H9 (cell line): ENCODE measurements around the gene HOXC12. TPM values are rescaled to one million over a fixed set of nuclear protein-coding genes. Genes with fewer than 3 reads are reported as not detected.

ENCODE experiments used
- DNase-seq: peaks from one replicate; pipeline ENCODE4 v3.0.0-alpha.2; 2017
- H2AFZ ChIP-seq: one replicate; pipeline ENCODE4 v1.6.1; 2013; ENCODE audit warnings: mild to moderate bottlenecking, low read length, control low read depth, moderate library complexity
- H2AK5ac ChIP-seq: 2 replicates; pipeline ENCODE4 v1.6.1; 2013; ENCODE audit warnings: low read length, control low read depth, mixed read lengths; ENCODE audit not compliant: insufficient read length
- H2BK120ac ChIP-seq: one replicate; pipeline ENCODE4 v1.6.1; 2013; ENCODE audit warnings: low read depth, mild to moderate bottlenecking, low read length, control low read depth, inconsistent platforms; ENCODE audit not compliant: poor library complexity, severe bottlenecking
- H2BK12ac ChIP-seq: 2 replicates; pipeline ENCODE4 v1.6.1; 2013; ENCODE audit warnings: low read length, control low read depth, mixed read lengths, low read depth; ENCODE audit not compliant: insufficient read length
- H2BK15ac ChIP-seq: 2 replicates; pipeline ENCODE4 v1.6.1; 2013; ENCODE audit warnings: low read depth, low read length, control low read depth
- H2BK20ac ChIP-seq: one replicate; pipeline ENCODE4 v1.6.1; 2013; ENCODE audit warnings: low read depth, mild to moderate bottlenecking, low read length, control low read depth, inconsistent platforms; ENCODE audit not compliant: poor library complexity, severe bottlenecking
- H2BK5ac ChIP-seq: 2 replicates; pipeline ENCODE4 v1.6.1; 2013; ENCODE audit warnings: low read length, control low read depth, mixed read lengths; ENCODE audit not compliant: insufficient read length
- H3K14ac ChIP-seq: 2 replicates; pipeline ENCODE4 v1.6.1; 2013; ENCODE audit warnings: low read length, control low read depth; ENCODE audit not compliant: insufficient read depth
- H3K18ac ChIP-seq: 2 replicates; pipeline ENCODE4 v1.6.1; 2013; ENCODE audit warnings: low read depth, mild to moderate bottlenecking, mixed read lengths, low read length, control low read depth; ENCODE audit not compliant: insufficient read length
- H3K23ac ChIP-seq: 2 replicates; pipeline ENCODE4 v1.6.1; 2013; ENCODE audit warnings: low read length, control low read depth, mixed read lengths, low read depth; ENCODE audit not compliant: insufficient read length
- H3K23me2 ChIP-seq: 2 replicates; pipeline ENCODE4 v1.6.1; 2013; ENCODE audit warnings: low read depth, mild to moderate bottlenecking, mixed read lengths, low read length, control low read depth; ENCODE audit not compliant: insufficient read length, poor library complexity, severe bottlenecking
- H3K27ac ChIP-seq: 2 replicates; pipeline ENCODE4 v1.5.1; 2013; ENCODE audit warnings: low read length, control low read depth, mixed read lengths, low read depth; ENCODE audit not compliant: insufficient read length
- H3K27me3 ChIP-seq: 2 replicates; pipeline ENCODE4 v1.6.1; 2013; ENCODE audit warnings: low read length, control low read depth, inconsistent platforms; ENCODE audit not compliant: insufficient read depth
- H3K4ac ChIP-seq: 2 replicates; pipeline ENCODE4 v1.6.1; 2013; ENCODE audit warnings: low read depth, mild to moderate bottlenecking, control low read depth, inconsistent platforms, low read length, moderate library complexity
- H3K4me1 ChIP-seq: 2 replicates; pipeline ENCODE4 v1.6.1; 2013; ENCODE audit warnings: low read length, control low read depth, inconsistent platforms; ENCODE audit not compliant: insufficient read depth
- H3K4me2 ChIP-seq: 2 replicates; pipeline ENCODE4 v1.6.1; 2013; ENCODE audit warnings: low read length, control low read depth, mixed read lengths; ENCODE audit not compliant: insufficient read length, insufficient read depth
- H3K56ac ChIP-seq: 2 replicates; pipeline ENCODE4 v1.6.1; 2013; ENCODE audit warnings: low read depth, mild to moderate bottlenecking, mixed read lengths, low read length, control low read depth; ENCODE audit not compliant: insufficient read length
- H3K79me1 ChIP-seq: 2 replicates; pipeline ENCODE4 v1.6.1; 2013; ENCODE audit warnings: low read depth, mild to moderate bottlenecking, moderate library complexity, low read length, control low read depth, inconsistent platforms; ENCODE audit not compliant: insufficient read depth, poor library complexity, severe bottlenecking
- H3K79me2 ChIP-seq: 2 replicates; pipeline ENCODE4 v1.6.1; 2013; ENCODE audit warnings: low read length, control low read depth, inconsistent platforms; ENCODE audit not compliant: insufficient read depth
- H3K9ac ChIP-seq: 2 replicates; pipeline ENCODE4 v1.6.1; 2013; ENCODE audit warnings: low read length, control low read depth, mixed read lengths; ENCODE audit not compliant: insufficient read length; ENCODE audit errors: extremely low read depth
- H3K9me3 ChIP-seq: one replicate; pipeline ENCODE4 v1.6.1; 2013; ENCODE audit warnings: low read depth, low read length, inconsistent platforms; ENCODE audit not compliant: control insufficient read depth
- H3T11ph ChIP-seq: one replicate; pipeline ENCODE4 v1.6.1; 2013; ENCODE audit warnings: mild to moderate bottlenecking, low read length, control low read depth, inconsistent platforms
- H4K20me1 ChIP-seq: one replicate; pipeline ENCODE4 v1.6.1; 2013; ENCODE audit not compliant: control insufficient read depth, insufficient read length, insufficient read depth
- H4K5ac ChIP-seq: 2 replicates; pipeline ENCODE4 v1.6.1; 2013; ENCODE audit warnings: low read depth, mild to moderate bottlenecking, mixed read lengths, low read length, control low read depth; ENCODE audit not compliant: insufficient read length
- H4K8ac ChIP-seq: replicated peaks from 2 replicates; pipeline ENCODE4 v1.6.1; 2013; ENCODE audit warnings: low read length, control low read depth, mixed read lengths, low read depth; ENCODE audit not compliant: insufficient read length
- H4K91ac ChIP-seq: 2 replicates; pipeline ENCODE4 v1.6.1; 2013; ENCODE audit warnings: low read depth, mild to moderate bottlenecking, moderate library complexity, mixed read lengths, low read length, control low read depth; ENCODE audit not compliant: insufficient read length
- H3K27ac Mint-ChIP-seq, 3 experiments: 2 replicates in 2 of 3; 3 replicates in 1 of 3; pipeline ENCODE4 v1.8.0; 2020 to 2021; ENCODE audit warnings: mixed read lengths in 3 of 3, mild to moderate bottlenecking in 1 of 3, moderate library complexity in 1 of 3
- H3K27me3 Mint-ChIP-seq: 2 replicates; pipeline ENCODE4 v1.8.0; 2021; ENCODE audit warnings: low read depth, mild to moderate bottlenecking, moderate library complexity, mixed read lengths
- H3K36me3 Mint-ChIP-seq, 3 experiments: 2 replicates in 2 of 3; 3 replicates in 1 of 3; pipeline ENCODE4 v1.8.0; 2020 to 2021; ENCODE audit warnings: low read depth in 3 of 3, mixed read lengths in 3 of 3; ENCODE audit not compliant: insufficient read depth in 1 of 3
- H3K4me1 Mint-ChIP-seq, 2 experiments: 2 replicates each; pipeline ENCODE4 v1.8.0; 2020; ENCODE audit warnings: mixed read lengths in 2 of 2
- H3K4me3 Mint-ChIP-seq, 2 experiments: 2 replicates in 1 of 2; 3 replicates in 1 of 2; pipeline ENCODE4 v1.8.0; 2020 to 2021; ENCODE audit warnings: mild to moderate bottlenecking in 2 of 2, mixed read lengths in 2 of 2, moderate library complexity in 1 of 2
- H3K9me3 Mint-ChIP-seq, 2 experiments: 2 replicates in 1 of 2; 3 replicates in 1 of 2; pipeline ENCODE4 v1.8.0; 2020; ENCODE audit warnings: mild to moderate bottlenecking in 2 of 2, mixed read lengths in 2 of 2, moderate library complexity in 1 of 2
- WGBS: extraction: QIAGEN DNeasy Blood & Tissue Kit; methylation state at CpG from one replicate; pipeline ENCODE4 v1.1.7; 2013; ENCODE audit warnings: missing lambda C conversion rate, low lambda C conversion rate, mixed read lengths; ENCODE audit not compliant: insufficient read length; ENCODE audit errors: extremely low coverage; 5-methylcytosine and 5-hydroxymethylcytosine counted together
- total RNA-seq: library from RNA; stranded (reverse); gene quantifications from 2 replicates; pipeline ENCODE4 v1.2.1, GENCODE V29; 2021
- TF ChIP-seq, protein P1 (sequence below): fragments of 200-600 bp; sonication (generic); conservative IDR thresholded peaks from 3 replicates; pipeline ENCODE4 v1.8.0; 2021; ENCODE audit warnings: antibody characterized with exemption, mild to moderate bottlenecking

HOXC12 gene
- total RNA-seq, 1 experiment from 2014 or later, result not detected

DNA sequence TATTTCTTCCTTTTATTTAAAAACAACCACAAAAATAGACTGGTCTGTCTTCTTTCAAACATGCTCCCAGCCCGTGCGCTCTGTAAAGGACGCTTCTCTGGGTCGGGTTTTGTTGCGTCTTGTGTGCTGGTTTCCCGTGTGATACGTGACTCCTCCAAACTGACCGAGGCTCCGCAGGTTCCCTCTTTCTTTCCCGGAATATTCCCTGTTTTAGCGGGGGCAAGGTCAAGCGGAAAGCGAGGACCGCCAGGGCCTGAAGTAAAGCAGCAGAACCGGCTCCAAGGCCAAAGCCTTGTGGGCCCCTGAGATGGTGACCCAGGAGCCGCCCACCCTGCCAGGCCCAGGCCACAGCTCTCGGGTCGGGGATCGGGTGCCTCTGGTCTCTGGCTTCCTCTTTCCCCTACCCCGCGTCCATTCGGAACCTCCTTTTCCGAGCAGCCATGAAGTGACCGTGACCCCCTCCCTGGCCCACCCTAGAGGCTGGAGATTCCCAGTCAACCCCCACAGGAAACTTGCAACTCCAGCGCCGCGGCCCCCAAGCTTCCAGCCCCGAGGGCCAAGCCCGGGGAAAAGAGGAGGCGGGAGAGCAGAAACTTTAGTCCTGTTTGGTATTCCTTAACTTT lies 29.4 kb downstream of the HOXC12 start:
- Histone ChIP-seq H2BK120ac (no peak overlapping the region), H4K20me1 (no peaks in the 10 kb centered on the region), H3K9me3 (no peaks in the 10 kb centered on the region), H2BK20ac (no peak overlapping the region), H2AFZ (no peak overlapping the region), H2BK12ac (no peak overlapping the region), H3K4me2 (no peak overlapping the region), H3K27ac (no peak overlapping the region), H4K91ac (no peak overlapping the region), H2AK5ac (no peak overlapping the region), H2BK15ac (no peak overlapping the region), H3T11ph (no peak overlapping the region), H3K9ac (no peak overlapping the region), H4K8ac (no peak overlapping the region), H3K79me2 (no peaks in the 10 kb centered on the region), H3K79me1 (no peaks in the 10 kb centered on the region), H3K27me3 (peaks cover 94% of the 10 kb centered on the region), H3K14ac (no peak overlapping the region), H3K23me2 (no peaks in the 10 kb centered on the region), H3K56ac (no peak overlapping the region), H3K23ac (no peak overlapping the region), H4K5ac (no peak overlapping the region), H3K4ac (no peak overlapping the region), H3K18ac (no peak overlapping the region), H2BK5ac (no peak overlapping the region), H3K4me1 (no peaks in the 10 kb centered on the region)
- no peak overlapping the region for H3K27ac Mint-ChIP-seq
- no peak for DNase-seq
- WGBS, result no CpG with 5 or more reads among the region's 30 CpGs
- H3K9me3 Mint-ChIP-seq, result peaks cover 6 to 14% of the 10 kb centered on the region in 2 experiments; a peak in 4 of 5 replicates
- no peaks in the 10 kb centered on the region; a peak in 2 of 7 replicates for H3K36me3 Mint-ChIP-seq
- TF ChIP-seq, protein P1, sequence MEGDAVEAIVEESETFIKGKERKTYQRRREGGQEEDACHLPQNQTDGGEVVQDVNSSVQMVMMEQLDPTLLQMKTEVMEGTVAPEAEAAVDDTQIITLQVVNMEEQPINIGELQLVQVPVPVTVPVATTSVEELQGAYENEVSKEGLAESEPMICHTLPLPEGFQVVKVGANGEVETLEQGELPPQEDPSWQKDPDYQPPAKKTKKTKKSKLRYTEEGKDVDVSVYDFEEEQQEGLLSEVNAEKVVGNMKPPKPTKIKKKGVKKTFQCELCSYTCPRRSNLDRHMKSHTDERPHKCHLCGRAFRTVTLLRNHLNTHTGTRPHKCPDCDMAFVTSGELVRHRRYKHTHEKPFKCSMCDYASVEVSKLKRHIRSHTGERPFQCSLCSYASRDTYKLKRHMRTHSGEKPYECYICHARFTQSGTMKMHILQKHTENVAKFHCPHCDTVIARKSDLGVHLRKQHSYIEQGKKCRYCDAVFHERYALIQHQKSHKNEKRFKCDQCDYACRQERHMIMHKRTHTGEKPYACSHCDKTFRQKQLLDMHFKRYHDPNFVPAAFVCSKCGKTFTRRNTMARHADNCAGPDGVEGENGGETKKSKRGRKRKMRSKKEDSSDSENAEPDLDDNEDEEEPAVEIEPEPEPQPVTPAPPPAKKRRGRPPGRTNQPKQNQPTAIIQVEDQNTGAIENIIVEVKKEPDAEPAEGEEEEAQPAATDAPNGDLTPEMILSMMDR, result no peak
- no peak overlapping the region for H3K4me3 Mint-ChIP-seq
- peaks cover 100% of the 10 kb centered on the region for H3K27me3 Mint-ChIP-seq
- peaks cover 3 to 8% of the 10 kb centered on the region in 2 experiments; a peak in 2 of 4 replicates for H3K4me1 Mint-ChIP-seq
